Mesendoderm (in vitro differentiated cells): Measurements from ENCODE around the gene KATNAL1. TPM values are rescaled to one million over a fixed set of nuclear protein-coding genes. Genes with fewer than 3 reads are reported as not detected.
A peak's percentile ranks its signal among the peaks of the same experiment; 100 is the strongest.

Experiments
- DNase-seq: peaks from one replicate; pipeline ENCODE4 v3.0.0; 2013
- H2AK5ac ChIP-seq: 2 replicates; pipeline ENCODE4 v1.6.1; 2013; ENCODE audit warnings: low read length, inconsistent platforms
- H2BK120ac ChIP-seq: 2 replicates; pipeline ENCODE4 v1.6.1; 2013; ENCODE audit warnings: low read depth, mild to moderate bottlenecking, low read length, moderate library complexity, mixed read lengths
- H2BK15ac ChIP-seq: replicated peaks from 2 replicates; pipeline ENCODE4 v1.6.1; 2013; ENCODE audit warnings: low read depth, mild to moderate bottlenecking, moderate library complexity
- H2BK5ac ChIP-seq: 2 replicates; pipeline ENCODE4 v1.6.1; 2013; ENCODE audit warnings: low read length, inconsistent platforms
- H3K18ac ChIP-seq: 2 replicates; pipeline ENCODE4 v1.6.1; 2013; ENCODE audit warnings: mild to moderate bottlenecking, low read length, mixed read lengths
- H3K23ac ChIP-seq: one replicate; pipeline ENCODE4 v1.6.1; 2013; ENCODE audit warnings: low read length
- H3K27ac ChIP-seq: 2 replicates; pipeline ENCODE4 v1.5.1; 2013; ENCODE audit warnings: low read depth, mild to moderate bottlenecking, inconsistent platforms, low read length, moderate library complexity
- H3K27me3 ChIP-seq: 2 replicates; pipeline ENCODE4 v1.6.1; 2013; ENCODE audit warnings: low read length, control low read depth, mild to moderate bottlenecking, inconsistent platforms; ENCODE audit not compliant: insufficient read depth, poor library complexity
- H3K36me3 ChIP-seq: 2 replicates; pipeline ENCODE4 v1.6.1; 2013; ENCODE audit warnings: low read length, inconsistent platforms; ENCODE audit not compliant: control insufficient read depth, insufficient read depth
- H3K4ac ChIP-seq: one replicate; pipeline ENCODE4 v1.6.1; 2013; ENCODE audit warnings: low read depth, mild to moderate bottlenecking, low read length, moderate library complexity
- H3K4me1 ChIP-seq: 2 replicates; pipeline ENCODE4 v1.6.1; 2013; ENCODE audit warnings: low read depth, low read length, inconsistent platforms; ENCODE audit not compliant: control insufficient read depth
- H3K4me2 ChIP-seq: 2 replicates; pipeline ENCODE4 v1.6.1; 2013; ENCODE audit warnings: low read length
- H3K4me3 ChIP-seq: 2 replicates; pipeline ENCODE4 v1.5.1; 2013; ENCODE audit warnings: mild to moderate bottlenecking, low read length
- H3K56ac ChIP-seq: one replicate; pipeline ENCODE4 v1.6.1; 2013; ENCODE audit warnings: low read length
- H3K79me1 ChIP-seq: 2 replicates; pipeline ENCODE4 v1.6.1; 2013; ENCODE audit warnings: low read length, inconsistent platforms
- H3K79me2 ChIP-seq: 2 replicates; pipeline ENCODE4 v1.6.1; 2013; ENCODE audit warnings: mild to moderate bottlenecking, low read length; ENCODE audit not compliant: control insufficient read depth, insufficient read depth
- H3K9ac ChIP-seq: 2 replicates; pipeline ENCODE4 v1.6.1; 2013; ENCODE audit warnings: low read length, inconsistent platforms
- H4K5ac ChIP-seq: one replicate; pipeline ENCODE4 v1.6.1; 2013; ENCODE audit warnings: low read length
- H4K8ac ChIP-seq: one replicate; pipeline ENCODE4 v1.6.1; 2013; ENCODE audit warnings: low read depth, mild to moderate bottlenecking, control low read depth, low read length, moderate library complexity
- WGBS: extraction: QIAGEN DNeasy Blood & Tissue Kit; methylation state at CpG from one replicate; pipeline ENCODE4 v1.1.7; 2013; ENCODE audit warnings: low lambda C conversion rate, missing lambda C conversion rate; ENCODE audit not compliant: insufficient coverage; ENCODE audit errors: extremely low coverage; 5-methylcytosine and 5-hydroxymethylcytosine counted together
- polyA plus RNA-seq, 2 experiments: library from polyadenylated mRNA; stranded (reverse); fragments of 200-250 nt; gene quantifications; one replicate each; pipeline ENCODE4 v1.2.3, GENCODE V29; 2013

The KATNAL1 gene
- 5.2 TPM for polyA plus RNA-seq (2013, experiment 1 of 2)
- 4.7 TPM for polyA plus RNA-seq (2013, experiment 2 of 2)

GRCh38 chr13:30307194-30307970 is at the start of gene KATNAL1:
Gene KATNAL1, minus strand, starts transcription at chr13:30307551. Its CDS starts 23,774 bp downstream, at chr13:30283777.
- Histone ChIP-seq H2BK120ac (no peak within 1 kb of the TSS), H3K27ac (peak within 1 kb of the TSS; percentile 69), H2AK5ac (no peak within 1 kb of the TSS), H3K36me3 (no peaks in the 10 kb centered on the region), H3K79me2 (peaks cover 9% of the 10 kb centered on the region), H3K23ac (peak within 1 kb of the TSS; percentile 90), H3K4me2 (peak within 1 kb of the TSS; percentile 78), H3K4ac (peak within 1 kb of the TSS; percentile 73), H3K4me3 (peak within 1 kb of the TSS; percentile 84), H4K5ac (no peak within 1 kb of the TSS), H3K79me1 (no peaks in the 10 kb centered on the region), H3K9ac (peak within 1 kb of the TSS; percentile 91), H3K27me3 (no peaks in the 10 kb centered on the region), H3K18ac (peak within 1 kb of the TSS; percentile 77), H3K56ac (peak within 1 kb of the TSS; percentile 97), H3K4me1 (no peaks in the 10 kb centered on the region), H2BK15ac (no peak within 1 kb of the TSS), H2BK5ac (peak within 1 kb of the TSS; percentile 39), H4K8ac (no peak within 1 kb of the TSS)
- WGBS, result no CpG with 5 or more reads among the region's 71 CpGs
- DNase-seq, result peak; percentile 88

GRCh38 chr13:30355839-30356238 is 48.5 kb upstream of the KATNAL1 start:
- H3K9ac ChIP-seq, result no peak overlapping the region
- no peak overlapping the region for H4K5ac ChIP-seq
- no peak overlapping the region for H2BK120ac ChIP-seq
- H3K27me3 ChIP-seq, result no peaks in the 10 kb centered on the region
- no peak overlapping the region for H3K4me3 ChIP-seq
- no peaks in the 10 kb centered on the region for H3K79me1 ChIP-seq
- H2BK15ac ChIP-seq, result no peak overlapping the region
- DNase-seq, result no peak
- H3K4me2 ChIP-seq, result no peak overlapping the region
- H4K8ac ChIP-seq, result no peak overlapping the region
- H3K23ac ChIP-seq, result no peak overlapping the region
- no peak overlapping the region for H3K56ac ChIP-seq
- H3K4ac ChIP-seq, result no peak overlapping the region
- H3K4me1 ChIP-seq, result peaks cover 2% of the 10 kb centered on the region
- no peak overlapping the region for H2BK5ac ChIP-seq
- WGBS, result no CpG with 5 or more reads among the region's 6 CpGs
- no peak overlapping the region for H3K18ac ChIP-seq
- H3K79me2 ChIP-seq, result no peaks in the 10 kb centered on the region
- H2AK5ac ChIP-seq, result no peak overlapping the region
- no peak overlapping the region for H3K27ac ChIP-seq
- no peaks in the 10 kb centered on the region for H3K36me3 ChIP-seq

GRCh38 chr13:30355384-30355699 is 48.0 kb upstream of the KATNAL1 start:
- H4K8ac ChIP-seq, result no peak overlapping the region
- no CpG with 5 or more reads among the region's 7 CpGs for WGBS
- H3K56ac ChIP-seq, result no peak overlapping the region
- no peaks in the 10 kb centered on the region for H3K27me3 ChIP-seq
- H3K4me2 ChIP-seq, result no peak overlapping the region
- H2BK15ac ChIP-seq, result no peak overlapping the region
- no peak overlapping the region for H3K9ac ChIP-seq
- H3K27ac ChIP-seq, result no peak overlapping the region
- no peak overlapping the region for H2BK5ac ChIP-seq
- H4K5ac ChIP-seq, result no peak overlapping the region
- H2BK120ac ChIP-seq, result no peak overlapping the region
- H3K4me3 ChIP-seq, result no peak overlapping the region
- no peak overlapping the region for H2AK5ac ChIP-seq
- H3K4me1 ChIP-seq, result peaks cover 2% of the 10 kb centered on the region
- H3K4ac ChIP-seq, result no peak overlapping the region
- H3K79me1 ChIP-seq, result no peaks in the 10 kb centered on the region
- H3K36me3 ChIP-seq, result no peaks in the 10 kb centered on the region
- no peak overlapping the region for H3K23ac ChIP-seq
- H3K79me2 ChIP-seq, result no peaks in the 10 kb centered on the region
- peak; percentile 63 for DNase-seq
- H3K18ac ChIP-seq, result no peak overlapping the region

GRCh38 chr13:30354493-30355383 is 47.4 kb upstream of the KATNAL1 start:
- no peak overlapping the region for H3K4ac ChIP-seq
- no CpG with 5 or more reads among the region's 17 CpGs for WGBS
- no peaks in the 10 kb centered on the region for H3K79me1 ChIP-seq
- H3K23ac ChIP-seq, result no peak overlapping the region
- H3K4me1 ChIP-seq, result peaks cover 2% of the 10 kb centered on the region
- no peaks in the 10 kb centered on the region for H3K36me3 ChIP-seq
- H3K79me2 ChIP-seq, result no peaks in the 10 kb centered on the region
- no peak overlapping the region for H2AK5ac ChIP-seq
- H3K18ac ChIP-seq, result no peak overlapping the region
- H3K9ac ChIP-seq, result no peak overlapping the region
- H2BK120ac ChIP-seq, result no peak overlapping the region
- no peaks in the 10 kb centered on the region for H3K27me3 ChIP-seq
- no peak for DNase-seq
- no peak overlapping the region for H3K4me2 ChIP-seq
- H4K5ac ChIP-seq, result no peak overlapping the region
- no peak overlapping the region for H2BK15ac ChIP-seq
- no peak overlapping the region for H2BK5ac ChIP-seq
- no peak overlapping the region for H3K27ac ChIP-seq
- no peak overlapping the region for H3K4me3 ChIP-seq
- H4K8ac ChIP-seq, result no peak overlapping the region
- H3K56ac ChIP-seq, result no peak overlapping the region

GRCh38 chr13:30353471-30354215 is 46.3 kb upstream of the KATNAL1 start:
- no peak overlapping the region for H4K5ac ChIP-seq
- H3K4ac ChIP-seq, result no peak overlapping the region
- H3K18ac ChIP-seq, result no peak overlapping the region
- H2BK15ac ChIP-seq, result no peak overlapping the region
- H3K4me2 ChIP-seq, result no peak overlapping the region
- no peak overlapping the region for H2AK5ac ChIP-seq
- no peak overlapping the region for H4K8ac ChIP-seq
- H3K27me3 ChIP-seq, result no peaks in the 10 kb centered on the region
- H3K79me1 ChIP-seq, result no peaks in the 10 kb centered on the region
- no peaks in the 10 kb centered on the region for H3K79me2 ChIP-seq
- peaks cover 2% of the 10 kb centered on the region for H3K4me1 ChIP-seq
- no CpG with 5 or more reads among the region's 4 CpGs for WGBS
- H3K9ac ChIP-seq, result no peak overlapping the region
- no peak overlapping the region for H3K4me3 ChIP-seq
- no peak overlapping the region for H2BK5ac ChIP-seq
- no peak overlapping the region for H3K56ac ChIP-seq
- DNase-seq, result no peak
- no peaks in the 10 kb centered on the region for H3K36me3 ChIP-seq
- H3K23ac ChIP-seq, result no peak overlapping the region
- H2BK120ac ChIP-seq, result no peak overlapping the region
- no peak overlapping the region for H3K27ac ChIP-seq
